HL-60 (cell line): ENCODE measurements around the gene SLC3A2.

Experiments
- CTCF ChIP-seq: IDR thresholded peaks from one replicate; pipeline ENCODE4 v1.5.1; 2011; ENCODE audit warnings: low read length, control low read depth, inconsistent platforms; ENCODE audit not compliant: insufficient read depth
- GABPA ChIP-seq: IDR thresholded peaks from 2 replicates; pipeline ENCODE4 v1.6.1; 2012; ENCODE audit warnings: low read depth
- POLR2AphosphoS5 ChIP-seq: IDR thresholded peaks from 2 replicates; pipeline ENCODE4 v1.6.1; 2012; ENCODE audit warnings: low read depth
- REST ChIP-seq: IDR thresholded peaks from 2 replicates; pipeline ENCODE4 v1.6.1; 2012; ENCODE audit warnings: low read depth; ENCODE audit not compliant: insufficient replicate concordance
- SPI1 ChIP-seq: IDR thresholded peaks from 2 replicates; pipeline ENCODE4 v1.6.1; 2012; ENCODE audit warnings: low read depth, mild to moderate bottlenecking, borderline replicate concordance

GRCh38 chr11:62876712-62877111, 4.0 kb upstream of the SLC3A2 start:
- TF ChIP-seq POLR2AphosphoS5 (no peak), CTCF (no peak), REST (no peak), SPI1 (no peak), GABPA (no peak)
